GM13976 (cell line): Measurements from ENCODE around the gene FNDC3B.
"Not testable (repeated sequence)": the region's sequence is repeated elsewhere in the genome, so short reads cannot be mapped to it uniquely, and the experiment has no call there.

Experiments used
- DNase-seq: peaks from one replicate; pipeline ENCODE4 v3.0.0; 2012; ENCODE audit warnings: low spot score
- in situ Hi-C: fragments of 300-500 bp; cut with MboI; formaldehyde crosslinking; loops from one replicate; pipeline ENCODE4 v1.12.0; 2022; ENCODE audit warnings: low sequenced_read_pairs, mixed read lengths, inconsistent platforms; ENCODE audit not compliant: unreplicated experiment
- TF ChIP-seq, protein P1 (sequence below): IDR thresholded peaks from 2 replicates; pipeline ENCODE4 v1.5.1; 2012; ENCODE audit warnings: borderline replicate concordance, mild to moderate bottlenecking; ENCODE audit not compliant: insufficient read depth; ENCODE audit errors: extremely low read depth, missing control alignments, control extremely low read depth

The FNDC3B gene

DNA sequence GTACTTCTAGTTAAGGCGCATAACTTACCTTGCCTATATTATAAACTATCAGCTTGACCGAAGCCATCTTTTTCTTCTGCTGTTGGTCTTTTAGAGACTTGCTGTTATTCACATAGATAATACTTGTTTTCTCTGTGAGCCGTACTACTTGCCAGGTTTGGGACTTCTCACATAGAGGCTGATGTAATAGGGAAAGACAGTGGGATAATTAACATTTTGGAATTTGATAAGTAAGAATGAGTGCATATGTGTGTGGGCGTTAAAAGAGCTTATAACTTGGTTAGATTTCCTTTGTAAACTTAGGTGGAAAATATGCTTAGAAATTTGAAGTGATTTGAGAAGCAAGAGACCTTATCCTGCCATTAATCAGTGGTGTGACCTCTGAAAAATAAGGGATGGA lies 47.8 kb downstream of the FNDC3B start:
- TF ChIP-seq, protein P1, sequence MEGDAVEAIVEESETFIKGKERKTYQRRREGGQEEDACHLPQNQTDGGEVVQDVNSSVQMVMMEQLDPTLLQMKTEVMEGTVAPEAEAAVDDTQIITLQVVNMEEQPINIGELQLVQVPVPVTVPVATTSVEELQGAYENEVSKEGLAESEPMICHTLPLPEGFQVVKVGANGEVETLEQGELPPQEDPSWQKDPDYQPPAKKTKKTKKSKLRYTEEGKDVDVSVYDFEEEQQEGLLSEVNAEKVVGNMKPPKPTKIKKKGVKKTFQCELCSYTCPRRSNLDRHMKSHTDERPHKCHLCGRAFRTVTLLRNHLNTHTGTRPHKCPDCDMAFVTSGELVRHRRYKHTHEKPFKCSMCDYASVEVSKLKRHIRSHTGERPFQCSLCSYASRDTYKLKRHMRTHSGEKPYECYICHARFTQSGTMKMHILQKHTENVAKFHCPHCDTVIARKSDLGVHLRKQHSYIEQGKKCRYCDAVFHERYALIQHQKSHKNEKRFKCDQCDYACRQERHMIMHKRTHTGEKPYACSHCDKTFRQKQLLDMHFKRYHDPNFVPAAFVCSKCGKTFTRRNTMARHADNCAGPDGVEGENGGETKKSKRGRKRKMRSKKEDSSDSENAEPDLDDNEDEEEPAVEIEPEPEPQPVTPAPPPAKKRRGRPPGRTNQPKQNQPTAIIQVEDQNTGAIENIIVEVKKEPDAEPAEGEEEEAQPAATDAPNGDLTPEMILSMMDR, result no peak
- no peak for DNase-seq
- in situ Hi-C loops, result no loop called here

DNA sequence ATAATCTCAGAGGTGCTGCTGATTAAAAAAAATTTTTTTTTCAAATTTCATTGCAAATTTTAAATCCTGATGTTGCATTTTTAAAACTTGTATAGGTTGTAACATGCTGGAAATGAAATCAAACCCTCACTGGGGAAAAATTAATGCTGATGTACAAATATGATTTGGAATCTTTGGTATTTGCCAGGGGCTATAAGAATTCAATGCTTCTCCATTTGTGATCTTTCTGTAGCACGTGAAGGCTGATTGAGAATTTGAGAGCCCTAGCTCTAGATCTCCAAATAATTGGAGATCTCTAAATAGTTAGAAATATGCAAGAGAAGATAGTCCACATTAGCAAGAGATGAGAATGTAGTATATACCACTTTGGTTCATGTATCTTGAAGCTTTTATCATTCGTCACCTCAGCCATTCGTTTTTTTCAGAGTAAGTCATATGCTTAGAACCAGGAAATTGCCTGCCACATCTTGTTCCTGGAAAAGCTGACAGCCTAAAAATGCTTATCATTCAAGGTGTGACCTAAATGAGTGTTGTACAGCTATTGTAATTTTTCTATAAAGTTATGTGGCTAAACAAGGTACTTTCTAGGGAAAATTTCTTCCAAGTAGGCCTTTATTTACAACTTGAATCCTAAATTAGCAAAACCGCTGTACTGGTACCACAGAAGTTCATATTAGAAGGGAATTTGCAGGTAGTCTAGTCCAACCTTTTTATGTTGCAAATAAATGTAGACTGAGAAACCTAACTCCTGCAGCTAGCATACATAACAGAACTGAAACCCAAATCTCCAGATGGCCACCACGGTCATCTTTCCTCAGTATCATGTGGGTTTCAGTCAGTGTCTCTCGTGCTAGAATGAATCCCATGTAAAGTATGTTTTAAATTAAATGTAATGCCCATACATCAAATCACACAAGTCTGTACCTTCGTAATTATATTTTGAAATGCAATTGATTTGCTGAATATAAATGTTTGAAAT lies 48.5 kb downstream of the FNDC3B start:
- DNase-seq, result no peak
- TF ChIP-seq, protein P1, result no peak
- in situ Hi-C loops, result no loop called here

DNA sequence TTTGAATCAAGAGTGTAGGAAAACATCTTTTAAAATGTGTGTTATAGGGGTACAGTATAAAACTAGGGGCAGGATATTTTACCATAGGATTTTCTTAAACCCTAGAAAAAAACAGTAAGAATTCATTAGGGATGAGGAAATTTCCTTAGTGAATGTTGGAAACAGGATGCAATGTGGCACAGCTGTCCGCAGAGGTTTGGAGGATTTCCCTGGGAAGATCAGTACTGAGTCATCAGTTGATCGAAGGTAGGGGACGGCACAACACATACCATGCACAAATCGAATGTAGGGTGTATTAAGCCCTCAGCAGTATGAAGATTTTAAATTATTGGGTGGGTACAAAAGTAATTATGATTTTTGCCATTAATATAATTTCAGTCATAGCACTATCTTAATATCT lies 49.9 kb downstream of the FNDC3B start:
- in situ Hi-C loops, result no loop called here
- TF ChIP-seq, protein P1, result no peak
- no peak for DNase-seq

DNA sequence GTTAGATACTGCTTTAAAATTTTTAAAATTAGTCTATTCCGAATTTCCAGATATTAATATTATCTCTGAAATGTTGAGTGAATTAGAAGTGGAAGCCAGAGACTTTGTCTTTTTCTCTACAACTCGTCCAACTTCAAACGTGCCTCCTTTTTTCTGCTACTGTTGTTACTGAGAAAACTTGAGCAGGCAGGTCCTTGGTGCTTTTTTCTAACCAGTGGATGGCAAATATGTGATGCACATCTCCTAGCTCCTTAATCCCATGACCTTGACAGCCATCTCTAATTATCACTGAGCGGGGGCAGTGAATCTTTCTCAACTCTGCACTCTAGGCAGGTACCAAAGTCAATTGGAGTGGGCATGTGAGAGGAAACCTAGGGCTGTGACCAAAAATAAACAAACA lies 50.7 kb downstream of the FNDC3B start:
- in situ Hi-C loops, result no loop called here
- DNase-seq, result no peak
- TF ChIP-seq, protein P1, result no peak

DNA sequence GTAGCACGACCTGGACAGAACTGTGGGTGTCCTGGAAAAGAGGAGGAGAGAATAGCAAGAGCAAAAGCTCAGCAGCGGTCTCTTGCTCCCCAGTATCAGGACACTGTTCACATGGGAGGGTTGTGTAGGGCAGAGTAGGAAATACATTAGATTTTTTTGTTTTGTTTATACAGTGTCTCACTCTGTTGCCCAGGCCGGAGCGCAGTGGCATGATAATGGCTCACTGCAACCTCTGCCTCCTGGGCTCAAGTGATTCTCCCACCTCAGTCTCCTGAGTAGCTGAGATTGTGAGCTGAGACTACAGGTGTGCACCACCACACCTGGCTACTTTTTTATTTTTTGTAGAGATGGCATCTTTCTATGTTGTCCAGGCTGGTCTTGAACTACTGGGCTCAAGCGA lies 53.3 kb downstream of the FNDC3B start:
- in situ Hi-C loops, result no loop called here
- TF ChIP-seq, protein P1, result no peak
- DNase-seq, result no peak

DNA sequence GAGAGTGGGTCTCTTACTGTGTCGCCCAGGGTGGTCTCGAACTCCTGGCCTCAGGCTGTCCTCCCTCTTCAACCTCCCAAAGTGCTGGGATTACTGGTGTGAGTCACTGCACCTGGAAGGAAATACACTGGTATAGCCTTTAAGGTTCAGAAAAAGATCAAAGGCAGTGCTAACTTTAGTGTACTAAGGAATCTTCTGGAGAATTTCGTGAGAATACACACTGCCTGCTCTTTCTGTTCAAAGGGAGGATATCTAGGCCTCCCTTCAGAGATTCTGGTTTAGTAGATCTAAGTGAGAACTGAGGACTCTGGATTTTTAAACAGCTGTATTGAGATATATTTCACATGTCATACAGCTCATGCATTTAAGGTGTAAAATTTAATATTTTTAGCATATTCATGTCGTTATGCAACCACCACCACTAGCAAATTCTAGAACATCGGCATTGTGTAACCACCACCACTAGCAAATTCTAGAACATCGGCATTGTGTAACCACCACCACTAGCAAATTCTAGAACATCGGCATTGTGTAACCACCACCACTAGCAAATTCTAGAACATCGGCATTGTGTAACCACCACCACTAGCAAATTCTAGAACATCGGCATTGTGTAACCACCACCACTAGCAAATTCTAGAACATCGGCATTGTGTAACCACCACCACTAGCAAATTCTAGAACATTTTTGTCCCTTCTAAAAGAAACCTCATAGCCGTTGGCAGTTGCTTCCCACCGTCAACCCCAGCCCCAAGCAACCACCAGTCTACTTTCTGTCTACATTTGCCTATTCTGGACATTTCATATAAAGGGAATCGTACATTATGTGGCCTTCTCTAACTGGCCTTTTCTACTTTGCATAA lies 54.4 kb downstream of the FNDC3B start:
- in situ Hi-C loops, DNase-seq: not testable (repeated sequence)
